NCI-H524 (cell line): ENCODE data around the gene ACER3.

ENCODE experiments used
- DNase-seq, 2 experiments: peaks; one replicate each; lab custom pipeline; 2025; lab: John Stamatoyannopoulos, UW

Gene ACER3

GRCh38 chr11:77074205-77074604 lies 213.5 kb downstream of the ACER3 start:
- DNase-seq = no peak

GRCh38 chr11:77074626-77075221 lies 214.0 kb downstream of the ACER3 start:
- no peak for DNase-seq

GRCh38 chr11:77075425-77075905 lies 214.7 kb downstream of the ACER3 start:
- no peak for DNase-seq
